MM.1S (cell line): ENCODE data around the gene HDAC7.

ENCODE experiments used
- DNase-seq: peaks from one replicate; pipeline ENCODE4 v3.0.0-alpha.2; 2015
- H2AFZ ChIP-seq: fragments of 300-600 bp; sonication (generic); 2 replicates; pipeline ENCODE4 v1.6.0; 2016; ENCODE audit warnings: antibody characterized with exemption, low read length
- H3F3A ChIP-seq: fragments of 300-600 bp; sonication (generic); 2 replicates; pipeline ENCODE4 v1.6.1; 2016; ENCODE audit warnings: mild to moderate bottlenecking, antibody characterized with exemption, low read length, moderate library complexity, mixed read lengths; ENCODE audit not compliant: insufficient read depth
- H3K27ac ChIP-seq: fragments of 300-600 bp; sonication (generic); 2 replicates; pipeline ENCODE4 v1.5.1; 2016; ENCODE audit warnings: mild to moderate bottlenecking, low read length
- H3K27me3 ChIP-seq: fragments of 300-600 bp; sonication (generic); replicated peaks from 2 replicates; pipeline ENCODE4 v1.6.0; 2016; ENCODE audit warnings: low read length; ENCODE audit not compliant: insufficient read depth
- H3K36me3 ChIP-seq: fragments of 300-600 bp; sonication (generic); replicated peaks from 2 replicates; pipeline ENCODE4 v1.6.1; 2016; ENCODE audit warnings: mild to moderate bottlenecking, low read length, mixed read lengths; ENCODE audit not compliant: insufficient read depth
- H3K4me1 ChIP-seq: fragments of 300-600 bp; sonication (generic); 2 replicates; pipeline ENCODE4 v1.6.1; 2016; ENCODE audit warnings: low read length, mixed read lengths
- H3K4me2 ChIP-seq: fragments of 300-600 bp; sonication (generic); 2 replicates; pipeline ENCODE4 v1.6.0; 2016; ENCODE audit warnings: low read depth, low read length
- H3K4me3 ChIP-seq: fragments of 300-600 bp; sonication (generic); 2 replicates; pipeline ENCODE4 v1.5.1; 2016; ENCODE audit warnings: low read length, mixed read lengths
- H3K79me2 ChIP-seq: fragments of 300-600 bp; sonication (generic); 2 replicates; pipeline ENCODE4 v1.6.1; 2016; ENCODE audit warnings: mixed run types, low read length, mixed read lengths
- H3K9ac ChIP-seq: fragments of 300-600 bp; sonication (generic); 2 replicates; pipeline ENCODE4 v1.6.1; 2016; ENCODE audit warnings: low read length, mixed read lengths
- H3K9me2 ChIP-seq: fragments of 300-600 bp; sonication (generic); replicated peaks from 2 replicates; pipeline ENCODE4 v1.6.1; 2016; ENCODE audit warnings: mild to moderate bottlenecking, low read length, mixed read lengths; ENCODE audit not compliant: insufficient read depth
- H3K9me3 ChIP-seq: fragments of 300-600 bp; sonication (generic); replicated peaks from 2 replicates; pipeline ENCODE4 v1.6.1; 2016; ENCODE audit warnings: mild to moderate bottlenecking, low read length, mixed read lengths; ENCODE audit not compliant: insufficient read depth
- H4K20me1 ChIP-seq: fragments of 300-600 bp; sonication (generic); 2 replicates; pipeline ENCODE4 v1.6.1; 2016; ENCODE audit warnings: mild to moderate bottlenecking, low read length, moderate library complexity, mixed read lengths; ENCODE audit not compliant: insufficient read depth
- EZH2 ChIP-seq: fragments of 300-600 bp; sonication (generic); optimal IDR thresholded peaks from 2 replicates; pipeline ENCODE3; 2017; ENCODE audit warnings: low read depth, mild to moderate bottlenecking, antibody characterized with exemption, low read length, mixed read lengths
- EZH2phosphoT487 ChIP-seq: fragments of 300-600 bp; sonication (generic); IDR thresholded peaks from 2 replicates; pipeline ENCODE4 v1.6.1; 2018; ENCODE audit warnings: antibody characterized with exemption, low read length
- TF ChIP-seq, protein P1 (sequence below): fragments of 300-600 bp; sonication (generic); IDR thresholded peaks from 2 replicates; pipeline ENCODE4 v1.5.1; 2016; ENCODE audit warnings: antibody characterized with exemption, low read length, mixed read lengths

Gene HDAC7

DNA sequence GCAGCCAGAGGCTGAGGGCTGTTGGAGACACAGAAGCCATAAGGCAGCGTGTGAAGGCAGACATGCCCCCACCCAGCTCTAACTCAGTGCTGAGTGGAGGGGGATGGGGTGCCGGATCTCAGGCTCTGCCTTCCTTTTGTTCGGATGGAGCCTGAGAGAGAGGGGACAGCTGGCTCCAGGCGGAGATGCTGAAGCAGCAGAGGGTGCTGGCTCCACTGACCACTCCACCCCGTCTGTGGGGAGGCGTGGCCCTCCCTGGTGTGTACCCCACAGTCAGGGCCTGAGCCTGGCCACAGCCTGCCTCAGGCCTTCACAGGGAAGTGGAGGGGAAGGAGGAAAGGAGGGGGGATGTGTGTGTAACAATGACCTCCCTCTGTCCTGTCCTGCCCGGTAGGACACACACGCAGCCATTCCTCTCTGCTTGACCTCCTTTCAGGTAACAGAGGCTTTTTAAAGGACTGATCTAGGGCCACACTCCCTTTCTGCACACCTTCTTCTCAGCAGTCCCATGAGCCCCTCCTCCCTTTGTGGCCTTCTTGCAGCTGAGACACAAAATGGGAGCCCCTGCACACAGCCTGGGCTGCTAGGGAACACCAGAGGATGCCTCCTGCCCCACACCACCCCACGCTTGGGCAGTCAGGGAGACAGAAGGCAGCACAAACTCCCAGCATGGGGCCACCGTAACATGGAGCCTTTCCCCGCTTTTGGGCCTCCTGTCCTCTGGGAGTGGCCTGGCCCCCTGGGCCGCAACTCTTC lies 84.8 kb downstream of the HDAC7 start:
- no peaks in the 10 kb centered on the region for H3K36me3 ChIP-seq
- H4K20me1 ChIP-seq, result no peaks in the 10 kb centered on the region
- no peaks in the 10 kb centered on the region for H3F3A ChIP-seq
- TF ChIP-seq EZH2 (no peak), EZH2phosphoT487 (no peak)
- TF ChIP-seq, protein P1, sequence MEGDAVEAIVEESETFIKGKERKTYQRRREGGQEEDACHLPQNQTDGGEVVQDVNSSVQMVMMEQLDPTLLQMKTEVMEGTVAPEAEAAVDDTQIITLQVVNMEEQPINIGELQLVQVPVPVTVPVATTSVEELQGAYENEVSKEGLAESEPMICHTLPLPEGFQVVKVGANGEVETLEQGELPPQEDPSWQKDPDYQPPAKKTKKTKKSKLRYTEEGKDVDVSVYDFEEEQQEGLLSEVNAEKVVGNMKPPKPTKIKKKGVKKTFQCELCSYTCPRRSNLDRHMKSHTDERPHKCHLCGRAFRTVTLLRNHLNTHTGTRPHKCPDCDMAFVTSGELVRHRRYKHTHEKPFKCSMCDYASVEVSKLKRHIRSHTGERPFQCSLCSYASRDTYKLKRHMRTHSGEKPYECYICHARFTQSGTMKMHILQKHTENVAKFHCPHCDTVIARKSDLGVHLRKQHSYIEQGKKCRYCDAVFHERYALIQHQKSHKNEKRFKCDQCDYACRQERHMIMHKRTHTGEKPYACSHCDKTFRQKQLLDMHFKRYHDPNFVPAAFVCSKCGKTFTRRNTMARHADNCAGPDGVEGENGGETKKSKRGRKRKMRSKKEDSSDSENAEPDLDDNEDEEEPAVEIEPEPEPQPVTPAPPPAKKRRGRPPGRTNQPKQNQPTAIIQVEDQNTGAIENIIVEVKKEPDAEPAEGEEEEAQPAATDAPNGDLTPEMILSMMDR, result no peak
- no peaks in the 10 kb centered on the region for H3K9me2 ChIP-seq
- no peak overlapping the region for H3K27ac ChIP-seq
- H3K79me2 ChIP-seq, result no peaks in the 10 kb centered on the region
- H3K4me3 ChIP-seq, result no peak overlapping the region
- DNase-seq, result no peak
- H3K9me3 ChIP-seq, result no peaks in the 10 kb centered on the region
- H2AFZ ChIP-seq, result no peak overlapping the region
- no peaks in the 10 kb centered on the region for H3K27me3 ChIP-seq
- H3K9ac ChIP-seq, result no peak overlapping the region
- no peaks in the 10 kb centered on the region for H3K4me1 ChIP-seq
- H3K4me2 ChIP-seq, result no peak overlapping the region

DNA sequence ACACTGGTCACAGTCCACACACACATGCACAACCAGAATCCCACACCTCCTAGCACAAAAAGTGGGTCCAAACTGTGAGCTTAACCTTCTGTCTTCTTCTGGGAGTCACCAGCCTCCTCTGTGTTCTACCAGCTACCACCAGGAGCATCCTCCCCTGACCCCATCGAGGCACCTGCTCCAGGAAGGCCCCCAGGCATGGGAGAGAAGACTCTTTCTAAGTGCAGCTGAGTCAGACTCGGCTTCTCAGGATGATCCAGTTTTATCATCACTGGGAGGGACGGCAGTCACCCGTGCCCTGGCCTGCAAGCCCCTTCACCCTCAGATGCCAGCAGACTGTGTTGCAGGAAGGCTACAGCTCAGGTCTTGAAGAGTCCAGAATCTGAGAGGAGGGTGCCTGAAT lies 86.6 kb downstream of the HDAC7 start:
- TF ChIP-seq, protein P1, result no peak
- no peak for TF ChIP-seq EZH2phosphoT487
- Histone ChIP-seq H3K4me3 (no peak overlapping the region), H3K4me1 (no peaks in the 10 kb centered on the region), H3K27me3 (no peaks in the 10 kb centered on the region), H2AFZ (no peak overlapping the region), H3K9me2 (no peaks in the 10 kb centered on the region), H3K4me2 (no peak overlapping the region), H3K27ac (no peak overlapping the region), H3K9me3 (no peaks in the 10 kb centered on the region), H3K36me3 (no peaks in the 10 kb centered on the region), H3F3A (no peaks in the 10 kb centered on the region), H3K79me2 (no peaks in the 10 kb centered on the region), H4K20me1 (no peaks in the 10 kb centered on the region), H3K9ac (no peak overlapping the region)
- DNase-seq, result no peak
